HFFc6 (cell line): ENCODE data around the gene CACNA1C. TPM values are rescaled to one million over a fixed set of nuclear protein-coding genes. Genes with fewer than 3 reads are reported as not detected.
"Not testable (repeated sequence)": the region's sequence is repeated elsewhere in the genome, so short reads cannot be mapped to it uniquely, and the experiment has no call there.

ENCODE experiments used
- DNase-seq: peaks from one replicate; pipeline ENCODE4 v3.0.0-alpha.2; 2018
- H3K27ac Mint-ChIP-seq: 2 replicates; pipeline ENCODE4 v1.8.0; 2020; ENCODE audit warnings: mild to moderate bottlenecking, mixed read lengths
- H3K27me3 Mint-ChIP-seq: 2 replicates; pipeline ENCODE4 v1.8.0; 2021; ENCODE audit warnings: mild to moderate bottlenecking, moderate library complexity, mixed read lengths; ENCODE audit not compliant: insufficient read depth
- H3K36me3 Mint-ChIP-seq: 2 replicates; pipeline ENCODE4 v1.8.0; 2021; ENCODE audit warnings: low read depth, mixed read lengths
- H3K4me1 Mint-ChIP-seq: 2 replicates; pipeline ENCODE4 v1.8.0; 2020; ENCODE audit warnings: low read depth, mixed read lengths
- H3K4me3 Mint-ChIP-seq: 2 replicates; pipeline ENCODE4 v1.8.0; 2020; ENCODE audit warnings: mild to moderate bottlenecking, moderate library complexity, mixed read lengths
- H3K9me3 Mint-ChIP-seq: 2 replicates; pipeline ENCODE4 v1.8.0; 2020; ENCODE audit warnings: mild to moderate bottlenecking, mixed read lengths
- total RNA-seq, 6 experiments: library from RNA; stranded (reverse); fragmentation: NEBNext Ultra II Directional; extraction: Animal tissue kit (Norgen Biotek cat#: 25700); gene quantifications; 2 replicates in 1 of 6; 3 replicates in 5 of 6; pipeline ENCODE4 v1.2.3, GENCODE V29; 2021
- TF ChIP-seq, protein P1 (sequence below): fragments of 200-600 bp; sonication (generic); IDR thresholded peaks from 2 replicates; pipeline ENCODE4 v1.5.0; 2021; ENCODE audit warnings: antibody characterized with exemption, mild to moderate bottlenecking

The CACNA1C gene
- total RNA-seq, 6 experiments from 2014 or later, result 6.7 to 11.5 (median 10.6) TPM

DNA sequence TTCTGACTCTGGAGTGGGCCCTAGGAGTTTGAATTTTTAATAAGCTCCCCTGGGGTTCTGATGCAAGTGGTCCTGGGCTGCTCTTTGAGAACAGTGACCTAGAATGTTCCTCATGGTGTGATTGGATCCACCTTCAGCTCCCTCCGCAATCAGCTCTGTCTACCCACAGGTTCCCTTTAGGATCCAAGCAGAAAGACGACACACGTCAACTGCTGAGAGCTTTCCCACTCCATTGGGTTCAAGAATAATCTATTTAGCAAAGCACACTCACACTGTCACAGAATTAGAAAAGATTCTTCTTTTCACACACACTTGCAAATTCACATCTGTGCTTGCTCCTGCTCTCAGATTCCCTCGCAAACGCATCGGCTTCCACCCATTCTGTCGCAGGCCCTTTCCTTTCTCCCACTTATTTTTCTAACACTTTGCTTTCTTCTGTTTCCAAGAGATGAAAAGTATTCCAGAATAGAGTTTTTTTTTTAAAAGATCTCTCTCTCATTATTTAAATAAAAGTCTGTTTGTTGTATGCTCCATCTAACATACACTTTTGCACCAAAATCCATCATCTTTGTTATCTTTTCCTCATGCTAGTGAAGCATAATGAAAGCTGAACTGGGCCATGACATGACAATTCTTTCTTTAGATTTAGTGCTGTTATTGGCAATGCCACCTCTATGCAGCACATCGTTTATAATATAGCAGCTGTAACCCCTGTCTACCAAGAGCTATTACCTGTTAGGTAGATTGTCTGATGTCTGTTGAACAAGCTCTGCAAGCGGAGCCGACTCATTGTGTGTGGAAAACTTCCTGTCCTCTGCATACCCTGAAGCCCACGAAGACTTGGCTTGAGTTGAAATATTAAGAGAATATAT lies 73.1 kb downstream of the CACNA1C start:
- no peak for DNase-seq
- Mint-ChIP-seq H3K27me3 (peaks cover 2% of the 10 kb centered on the region), H3K27ac (no peak overlapping the region), H3K36me3 (peaks cover 35% of the 10 kb centered on the region), H3K9me3 (no peaks in the 10 kb centered on the region), H3K4me3 (no peak overlapping the region), H3K4me1 (peaks cover 54% of the 10 kb centered on the region)
- TF ChIP-seq, protein P1, sequence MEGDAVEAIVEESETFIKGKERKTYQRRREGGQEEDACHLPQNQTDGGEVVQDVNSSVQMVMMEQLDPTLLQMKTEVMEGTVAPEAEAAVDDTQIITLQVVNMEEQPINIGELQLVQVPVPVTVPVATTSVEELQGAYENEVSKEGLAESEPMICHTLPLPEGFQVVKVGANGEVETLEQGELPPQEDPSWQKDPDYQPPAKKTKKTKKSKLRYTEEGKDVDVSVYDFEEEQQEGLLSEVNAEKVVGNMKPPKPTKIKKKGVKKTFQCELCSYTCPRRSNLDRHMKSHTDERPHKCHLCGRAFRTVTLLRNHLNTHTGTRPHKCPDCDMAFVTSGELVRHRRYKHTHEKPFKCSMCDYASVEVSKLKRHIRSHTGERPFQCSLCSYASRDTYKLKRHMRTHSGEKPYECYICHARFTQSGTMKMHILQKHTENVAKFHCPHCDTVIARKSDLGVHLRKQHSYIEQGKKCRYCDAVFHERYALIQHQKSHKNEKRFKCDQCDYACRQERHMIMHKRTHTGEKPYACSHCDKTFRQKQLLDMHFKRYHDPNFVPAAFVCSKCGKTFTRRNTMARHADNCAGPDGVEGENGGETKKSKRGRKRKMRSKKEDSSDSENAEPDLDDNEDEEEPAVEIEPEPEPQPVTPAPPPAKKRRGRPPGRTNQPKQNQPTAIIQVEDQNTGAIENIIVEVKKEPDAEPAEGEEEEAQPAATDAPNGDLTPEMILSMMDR, result no peak

DNA sequence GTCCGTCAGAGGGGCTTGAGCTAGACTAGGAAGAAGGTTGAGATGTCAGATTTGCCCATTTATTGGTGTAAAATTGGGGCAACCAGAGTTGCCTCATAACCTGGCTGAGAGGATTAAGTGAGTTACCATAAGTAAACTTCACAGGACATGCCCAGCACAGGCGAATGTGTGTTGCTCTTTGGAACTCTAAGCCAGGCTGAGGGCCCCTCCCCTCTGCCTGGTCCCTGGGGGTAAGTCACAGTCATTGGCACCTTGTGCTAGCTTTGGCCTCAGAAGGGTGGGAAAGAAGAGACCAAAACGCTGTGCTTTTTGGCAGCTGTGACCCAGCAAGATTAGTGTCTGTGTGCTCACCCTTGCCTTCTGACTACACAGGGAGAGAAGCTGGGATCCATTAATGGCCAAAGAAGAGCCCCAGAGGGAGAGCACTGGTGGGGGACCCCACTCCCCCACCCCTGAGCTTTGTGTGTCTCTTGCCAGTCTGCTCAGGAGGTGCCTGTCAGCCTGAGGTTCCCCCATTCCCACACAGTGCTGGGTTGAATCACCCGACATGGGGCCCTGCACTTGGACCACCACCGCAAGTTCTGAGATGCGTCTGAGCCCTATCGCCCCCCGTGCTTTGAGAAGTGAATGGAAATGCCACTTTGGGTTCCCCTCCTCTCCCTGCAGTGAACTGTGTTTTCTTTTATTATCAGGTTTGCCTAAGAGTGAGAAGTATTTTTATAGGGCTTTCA lies 74.1 kb downstream of the CACNA1C start:
- TF ChIP-seq, protein P1, result no peak
- peaks cover 26% of the 10 kb centered on the region for H3K36me3 Mint-ChIP-seq
- peaks cover 52% of the 10 kb centered on the region for H3K4me1 Mint-ChIP-seq
- no peak for DNase-seq
- no peak overlapping the region for H3K27ac Mint-ChIP-seq
- H3K9me3 Mint-ChIP-seq, result no peaks in the 10 kb centered on the region
- no peak overlapping the region for H3K4me3 Mint-ChIP-seq
- peaks cover 2% of the 10 kb centered on the region for H3K27me3 Mint-ChIP-seq

DNA sequence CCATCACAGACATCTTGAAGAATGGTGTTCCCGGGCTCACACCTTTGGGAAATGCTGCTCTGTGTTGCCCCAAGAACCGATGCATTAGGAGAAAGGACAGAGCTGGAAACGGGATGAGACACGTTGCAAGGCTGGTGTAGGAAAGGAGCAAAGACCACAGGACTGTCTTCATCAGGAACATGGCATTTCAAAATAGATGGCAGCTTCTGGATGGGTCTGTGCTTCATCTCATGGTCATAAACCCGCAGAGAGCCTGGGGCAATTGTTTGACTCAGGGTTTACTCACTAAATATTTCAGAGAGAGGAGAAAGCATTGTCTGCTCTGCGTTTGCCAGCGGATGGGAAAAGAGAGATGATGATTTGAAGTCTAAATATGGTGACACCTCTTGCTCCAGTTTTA lies 76.3 kb downstream of the CACNA1C start:
- H3K27ac Mint-ChIP-seq, result peak overlapping the region; percentile 88
- peak; percentile 96 for DNase-seq

DNA sequence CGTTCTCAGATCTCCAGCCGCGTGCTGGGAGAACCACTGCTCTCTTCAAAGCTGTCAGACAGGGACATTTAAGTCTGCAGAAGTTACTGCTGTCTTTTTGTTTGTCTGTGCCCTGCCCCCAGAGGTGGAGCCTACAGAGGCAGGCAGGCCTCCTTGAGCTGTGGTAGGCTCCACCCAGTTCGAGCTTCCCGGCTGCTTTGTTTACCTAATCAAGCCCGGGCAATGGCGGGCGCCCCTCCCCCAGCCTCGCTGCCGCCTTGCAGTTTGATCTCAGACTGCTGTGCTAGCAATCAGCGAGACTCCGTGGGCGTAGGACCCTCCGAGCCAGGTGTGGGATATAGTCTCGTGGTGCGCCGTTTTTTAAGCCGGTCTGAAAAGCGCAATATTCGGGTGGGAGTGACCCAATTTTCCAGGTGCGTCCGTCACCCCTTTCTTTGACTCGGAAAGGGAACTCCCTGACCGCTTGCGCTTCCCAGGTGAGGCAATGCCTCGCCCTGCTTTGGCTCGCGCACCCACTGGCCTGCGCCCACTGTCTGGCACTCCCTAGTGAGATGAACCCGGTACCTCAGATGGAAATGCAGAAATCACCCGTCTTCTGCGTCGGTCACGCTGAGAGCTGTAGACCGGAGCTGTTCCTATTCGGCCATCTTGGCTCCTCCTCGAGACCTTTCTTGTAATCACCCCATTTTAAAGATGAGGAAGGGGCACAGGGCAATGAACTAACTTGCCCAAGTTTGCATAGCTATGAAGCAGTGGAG lies 83.1 kb downstream of the CACNA1C start:
- not testable (repeated sequence) for H3K4me3 Mint-ChIP-seq, DNase-seq, H3K27ac Mint-ChIP-seq, H3K36me3 Mint-ChIP-seq, H3K9me3 Mint-ChIP-seq, H3K27me3 Mint-ChIP-seq
- H3K4me1 Mint-ChIP-seq, result peaks cover 13% of the 10 kb centered on the region

More for the DNA sequence above, 76.3 kb downstream of the CACNA1C start:
- H3K27me3 Mint-ChIP-seq, result no peaks in the 10 kb centered on the region; the same call in 1 of the 2 replicates
- peaks cover 44% of the 10 kb centered on the region for H3K4me1 Mint-ChIP-seq
- no peaks in the 10 kb centered on the region for H3K9me3 Mint-ChIP-seq
- TF ChIP-seq, protein P1, result no peak
- peaks cover 14% of the 10 kb centered on the region for H3K36me3 Mint-ChIP-seq
- H3K4me3 Mint-ChIP-seq, result peak overlapping the region; percentile 69

DNA sequence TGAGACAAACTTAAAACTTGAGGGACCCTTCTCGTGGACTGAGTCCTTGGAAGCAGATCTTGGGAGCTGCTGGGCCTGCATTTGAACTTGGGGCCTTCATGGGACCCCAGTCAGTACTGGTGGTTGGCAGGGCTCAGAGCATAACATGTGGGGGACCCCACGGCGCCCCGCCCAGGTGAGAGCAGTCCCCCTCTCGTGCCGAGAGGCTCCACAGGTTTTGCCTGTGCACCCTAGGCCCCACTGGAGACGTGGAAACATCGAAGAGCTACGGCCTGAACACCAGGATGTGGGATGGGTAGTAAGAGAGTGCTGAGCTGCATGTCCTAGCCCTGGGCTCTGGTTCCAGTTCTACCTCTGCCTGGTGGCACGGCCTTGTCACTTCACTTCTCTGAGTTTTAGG lies 84.1 kb downstream of the CACNA1C start:
- Mint-ChIP-seq H3K27ac (no peak overlapping the region), H3K4me3 (no peak overlapping the region), H3K36me3 (no peaks in the 10 kb centered on the region), H3K4me1 (peaks cover 13% of the 10 kb centered on the region), H3K27me3 (no peaks in the 10 kb centered on the region), H3K9me3 (no peaks in the 10 kb centered on the region)
- TF ChIP-seq, protein P1, result no peak
- DNase-seq, result no peak
